Suprapubic skin (tissue), 3 donors: ENCODE measurements around the gene COL8A1.

ENCODE experiments used
- CTCF ChIP-seq, 2 donors: fragments of 200-600 bp in 1 of 2; fragments of 450-650 bp in 1 of 2; sonication (generic) in 1 of 2; IDR thresholded peaks; one replicate each; pipeline ENCODE4 v1.5.1; 2016 to 2019; ENCODE audit warnings: antibody characterized with exemption in 2 of 2, mild to moderate bottlenecking in 1 of 2, moderate library complexity in 1 of 2
- EP300 ChIP-seq: sonication (generic); formaldehyde crosslinking; IDR thresholded peaks from one replicate; pipeline ENCODE4 v1.6.1; 2017; ENCODE audit warnings: antibody characterized with exemption

DNA sequence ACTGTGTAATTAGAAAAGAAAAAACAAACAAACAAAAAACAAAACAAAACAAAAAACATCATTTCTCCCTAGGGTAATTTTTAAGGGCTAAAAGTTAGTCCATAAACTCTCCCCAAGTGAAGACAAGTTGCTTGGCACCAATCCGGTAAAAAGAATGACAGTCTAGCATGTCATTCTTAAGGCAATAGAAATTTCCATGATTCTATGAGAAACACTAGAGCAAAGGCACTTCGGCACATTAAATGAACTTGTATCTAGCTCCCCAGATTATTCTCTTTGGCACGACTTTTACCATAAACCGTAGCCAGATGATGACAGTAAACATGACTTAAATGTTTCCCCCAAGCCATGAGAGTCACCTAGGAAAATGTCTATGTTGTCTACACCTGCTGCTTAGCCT lies 10.1 kb downstream of the COL8A1 start:
- TF ChIP-seq CTCF (IDR thresholded peaks at IDR 0.05) (no peak), EP300 (no peak)
